WTC11 (cell line): Measurements from ENCODE around the gene CCDC141. TPM values are rescaled to one million over a fixed set of nuclear protein-coding genes. Genes with fewer than 3 reads are reported as not detected.

ENCODE experiments used
- ATAC-seq: fragments of 200-7000 bp; cut with Tn5 transposase; 2 replicates; pipeline ENCODE4 v1.10.0; 2021; ENCODE audit warnings: mild to moderate bottlenecking, moderate library complexity
- CTCF ChIA-PET: fragments of 300-600 bp; sonication (Branson Sonifier 250); formaldehyde crosslinking; loops from one replicate; lab custom pipeline; 2021; ENCODE audit warnings: antibody characterized with exemption; lab: Charles Lee
- POLR2A ChIA-PET: fragments of 350-600 bp; sonication (Branson Sonifier 250); formaldehyde crosslinking; loops from one replicate; lab custom pipeline; 2021; ENCODE audit warnings: antibody characterized with exemption; lab: Charles Lee
- DNase-seq: peaks from one replicate; pipeline ENCODE4 v3.0.0; 2021; ENCODE audit warnings: low spot score
- H3K27ac Mint-ChIP-seq: 2 replicates; pipeline ENCODE4 v1.8.0; 2021; ENCODE audit warnings: mixed read lengths
- H3K27me3 Mint-ChIP-seq: 2 replicates; pipeline ENCODE4 v1.8.0; 2021; ENCODE audit warnings: low read depth, mild to moderate bottlenecking, moderate library complexity, mixed read lengths
- H3K36me3 Mint-ChIP-seq: 2 replicates; pipeline ENCODE4 v1.8.0; 2021; ENCODE audit warnings: mixed read lengths
- H3K4me1 Mint-ChIP-seq: 2 replicates; pipeline ENCODE4 v1.8.0; 2022; ENCODE audit warnings: mixed read lengths
- H3K4me3 Mint-ChIP-seq: 2 replicates; pipeline ENCODE4 v1.8.0; 2021; ENCODE audit warnings: mild to moderate bottlenecking, moderate library complexity, mixed read lengths
- H3K9me3 Mint-ChIP-seq: 2 replicates; pipeline ENCODE4 v1.8.0; 2021; ENCODE audit warnings: mixed read lengths
- CREB1 ChIP-seq: sonication (generic); formaldehyde crosslinking; IDR thresholded peaks from 2 replicates; pipeline ENCODE4 v1.8.0; 2023; ENCODE audit warnings: mild to moderate bottlenecking, missing genetic modification reagents
- EMX1 ChIP-seq: fragments of 250-450 bp; sonication (Bioruptor Pico); IDR thresholded peaks from 2 replicates; pipeline ENCODE4 v1.8.0; 2021; ENCODE audit warnings: mild to moderate bottlenecking
- ESRRA ChIP-seq: sonication (generic); formaldehyde crosslinking; IDR thresholded peaks from 2 replicates; pipeline ENCODE4 v1.8.1; 2022; ENCODE audit warnings: mild to moderate bottlenecking, missing genetic modification reagents, borderline replicate concordance
- GABPB1 ChIP-seq: sonication (generic); formaldehyde crosslinking; IDR thresholded peaks from 2 replicates; pipeline ENCODE4 v1.8.1; 2023; ENCODE audit warnings: mild to moderate bottlenecking, missing genetic modification reagents
- MLX ChIP-seq: sonication (generic); formaldehyde crosslinking; IDR thresholded peaks from 2 replicates; pipeline ENCODE4 v1.8.1; 2023; ENCODE audit warnings: mild to moderate bottlenecking, missing genetic modification reagents, moderate library complexity
- MXD4 ChIP-seq: fragments of 250-450 bp; sonication (Bioruptor Pico); IDR thresholded peaks from 2 replicates; pipeline ENCODE4 v1.8.0; 2021; ENCODE audit warnings: mild to moderate bottlenecking, moderate library complexity, borderline replicate concordance
- OVOL2 ChIP-seq: fragments of 250-450 bp; sonication (Bioruptor Pico); IDR thresholded peaks from 2 replicates; pipeline ENCODE4 v1.9.0; 2021; ENCODE audit warnings: mild to moderate bottlenecking, borderline replicate concordance
- PRDM15 ChIP-seq: sonication (generic); formaldehyde crosslinking; IDR thresholded peaks from 2 replicates; pipeline ENCODE4 v1.8.0; 2022; ENCODE audit warnings: missing genetic modification reagents
- SP1 ChIP-seq: sonication (generic); formaldehyde crosslinking; conservative IDR thresholded peaks from 2 replicates; pipeline ENCODE4 v1.8.1; 2022; ENCODE audit warnings: missing genetic modification reagents
- USF2 ChIP-seq: sonication (generic); formaldehyde crosslinking; IDR thresholded peaks from 2 replicates; pipeline ENCODE4 v1.8.1; 2023; ENCODE audit warnings: mild to moderate bottlenecking, missing genetic modification reagents, moderate library complexity
- ZNF232 ChIP-seq: sonication (generic); formaldehyde crosslinking; IDR thresholded peaks from 2 replicates; pipeline ENCODE4 v1.8.0; 2022; ENCODE audit warnings: mild to moderate bottlenecking, missing genetic modification reagents
- ZNF396 ChIP-seq: fragments of 250-450 bp; sonication (Bioruptor Pico); IDR thresholded peaks from 2 replicates; pipeline ENCODE4 v1.8.0; 2021; ENCODE audit warnings: mild to moderate bottlenecking, moderate library complexity, borderline replicate concordance
- total RNA-seq: library from RNA; stranded (reverse); gene quantifications from 3 replicates; pipeline ENCODE4 v1.2.3, GENCODE V29; 2021
- TF ChIP-seq, protein P1 (sequence below): sonication (generic); formaldehyde crosslinking; conservative IDR thresholded peaks from 2 replicates; pipeline ENCODE4 v1.8.1; 2023; ENCODE audit warnings: mild to moderate bottlenecking, low read depth, missing genetic modification reagents, moderate library complexity
- TF ChIP-seq, protein P2 (sequence below): fragments of 250-450 bp; sonication (Bioruptor Pico); IDR thresholded peaks from 2 replicates; pipeline ENCODE4 v1.9.0; 2021; ENCODE audit warnings: mild to moderate bottlenecking
- TF ChIP-seq, protein P3 (sequence below): fragments of 250-450 bp; sonication (Bioruptor Pico); IDR thresholded peaks from 2 replicates; pipeline ENCODE4 v1.9.0; 2021; ENCODE audit warnings: moderate library complexity, mild to moderate bottlenecking, inconsistent platforms, borderline replicate concordance
- TF ChIP-seq, protein P4 (sequence below): sonication (generic); formaldehyde crosslinking; IDR thresholded peaks from 2 replicates; pipeline ENCODE4 v1.8.0; 2022; ENCODE audit warnings: mild to moderate bottlenecking, missing genetic modification reagents
- TF ChIP-seq, protein P5 (sequence below): sonication (generic); formaldehyde crosslinking; IDR thresholded peaks from 2 replicates; pipeline ENCODE4 v1.8.0; 2022; ENCODE audit warnings: mild to moderate bottlenecking, missing genetic modification reagents

Gene CCDC141
- total RNA-seq, 1 experiment from 2014 or later = 8.5 TPM

GRCh38 chr2:178830451-178830850 is 219.5 kb downstream of the CCDC141 start (continued):
- no peak for TF ChIP-seq MLX (CRISPR knock-in tag)
- TF ChIP-seq, protein P1, sequence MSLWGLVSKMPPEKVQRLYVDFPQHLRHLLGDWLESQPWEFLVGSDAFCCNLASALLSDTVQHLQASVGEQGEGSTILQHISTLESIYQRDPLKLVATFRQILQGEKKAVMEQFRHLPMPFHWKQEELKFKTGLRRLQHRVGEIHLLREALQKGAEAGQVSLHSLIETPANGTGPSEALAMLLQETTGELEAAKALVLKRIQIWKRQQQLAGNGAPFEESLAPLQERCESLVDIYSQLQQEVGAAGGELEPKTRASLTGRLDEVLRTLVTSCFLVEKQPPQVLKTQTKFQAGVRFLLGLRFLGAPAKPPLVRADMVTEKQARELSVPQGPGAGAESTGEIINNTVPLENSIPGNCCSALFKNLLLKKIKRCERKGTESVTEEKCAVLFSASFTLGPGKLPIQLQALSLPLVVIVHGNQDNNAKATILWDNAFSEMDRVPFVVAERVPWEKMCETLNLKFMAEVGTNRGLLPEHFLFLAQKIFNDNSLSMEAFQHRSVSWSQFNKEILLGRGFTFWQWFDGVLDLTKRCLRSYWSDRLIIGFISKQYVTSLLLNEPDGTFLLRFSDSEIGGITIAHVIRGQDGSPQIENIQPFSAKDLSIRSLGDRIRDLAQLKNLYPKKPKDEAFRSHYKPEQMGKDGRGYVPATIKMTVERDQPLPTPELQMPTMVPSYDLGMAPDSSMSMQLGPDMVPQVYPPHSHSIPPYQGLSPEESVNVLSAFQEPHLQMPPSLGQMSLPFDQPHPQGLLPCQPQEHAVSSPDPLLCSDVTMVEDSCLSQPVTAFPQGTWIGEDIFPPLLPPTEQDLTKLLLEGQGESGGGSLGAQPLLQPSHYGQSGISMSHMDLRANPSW (CRISPR knock-in tag) = no peak
- TF ChIP-seq, protein P2, sequence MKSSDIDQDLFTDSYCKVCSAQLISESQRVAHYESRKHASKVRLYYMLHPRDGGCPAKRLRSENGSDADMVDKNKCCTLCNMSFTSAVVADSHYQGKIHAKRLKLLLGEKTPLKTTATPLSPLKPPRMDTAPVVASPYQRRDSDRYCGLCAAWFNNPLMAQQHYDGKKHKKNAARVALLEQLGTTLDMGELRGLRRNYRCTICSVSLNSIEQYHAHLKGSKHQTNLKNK (CRISPR knock-in tag) = no peak
- TF ChIP-seq, all 79 proteins: peak for 0

DNA sequence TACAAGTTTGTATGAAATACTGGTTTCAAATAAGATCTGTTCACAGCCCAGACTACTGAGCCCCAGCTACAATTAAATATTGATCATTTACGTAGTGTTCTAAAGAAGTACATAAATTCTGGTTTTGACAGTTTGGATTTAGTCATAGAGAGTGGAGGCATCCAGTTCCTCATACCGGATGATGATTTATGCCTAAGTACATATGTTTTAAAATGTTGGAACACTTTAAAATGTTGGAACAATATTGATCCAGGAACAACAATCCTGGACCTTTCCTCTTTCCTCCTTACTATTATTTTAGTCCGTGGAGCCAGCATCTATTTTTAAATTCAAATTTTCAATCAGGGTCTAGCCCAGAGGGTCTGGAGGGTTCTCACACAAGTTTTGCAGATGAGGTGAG is 220.0 kb downstream of the CCDC141 start:
- Mint-ChIP-seq H3K27ac (no peak overlapping the region), H3K4me1 (peaks cover 13% of the 10 kb centered on the region), H3K36me3 (no peaks in the 10 kb centered on the region), H3K9me3 (peaks cover 6% of the 10 kb centered on the region; the same call in 1 of the 2 replicates), H3K27me3 (no peaks in the 10 kb centered on the region), H3K4me3 (no peak overlapping the region)
- no peak for ATAC-seq
- CTCF ChIA-PET = no interaction called here
- DNase-seq = no peak
- POLR2A ChIA-PET = no interaction called here
- TF ChIP-seq, protein P3, sequence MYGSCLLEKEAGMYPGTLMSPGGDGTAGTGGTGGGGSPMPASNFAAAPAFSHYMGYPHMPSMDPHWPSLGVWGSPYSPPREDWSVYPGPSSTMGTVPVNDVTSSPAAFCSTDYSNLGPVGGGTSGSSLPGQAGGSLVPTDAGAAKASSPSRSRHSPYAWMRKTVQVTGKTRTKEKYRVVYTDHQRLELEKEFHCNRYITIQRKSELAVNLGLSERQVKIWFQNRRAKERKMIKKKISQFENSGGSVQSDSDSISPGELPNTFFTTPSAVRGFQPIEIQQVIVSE (CRISPR knock-in tag) = no peak
- no peak for TF ChIP-seq MXD4 (CRISPR knock-in tag)

GRCh38 chr2:178829299-178829960 is 220.5 kb downstream of the CCDC141 start:
- no peaks in the 10 kb centered on the region for H3K27me3 Mint-ChIP-seq
- no peak for ATAC-seq
- DNase-seq = no peak
- H3K36me3 Mint-ChIP-seq = no peaks in the 10 kb centered on the region
- H3K9me3 Mint-ChIP-seq = peaks cover 6% of the 10 kb centered on the region; the same call in 1 of the 2 replicates
- ChIA-PET CTCF (no interaction called here), POLR2A (no interaction called here)
- H3K27ac Mint-ChIP-seq = no peak overlapping the region; the same call in 1 of the 2 replicates
- no peak overlapping the region for H3K4me3 Mint-ChIP-seq
- H3K4me1 Mint-ChIP-seq = peaks cover 13% of the 10 kb centered on the region
- TF ChIP-seq, protein P4, sequence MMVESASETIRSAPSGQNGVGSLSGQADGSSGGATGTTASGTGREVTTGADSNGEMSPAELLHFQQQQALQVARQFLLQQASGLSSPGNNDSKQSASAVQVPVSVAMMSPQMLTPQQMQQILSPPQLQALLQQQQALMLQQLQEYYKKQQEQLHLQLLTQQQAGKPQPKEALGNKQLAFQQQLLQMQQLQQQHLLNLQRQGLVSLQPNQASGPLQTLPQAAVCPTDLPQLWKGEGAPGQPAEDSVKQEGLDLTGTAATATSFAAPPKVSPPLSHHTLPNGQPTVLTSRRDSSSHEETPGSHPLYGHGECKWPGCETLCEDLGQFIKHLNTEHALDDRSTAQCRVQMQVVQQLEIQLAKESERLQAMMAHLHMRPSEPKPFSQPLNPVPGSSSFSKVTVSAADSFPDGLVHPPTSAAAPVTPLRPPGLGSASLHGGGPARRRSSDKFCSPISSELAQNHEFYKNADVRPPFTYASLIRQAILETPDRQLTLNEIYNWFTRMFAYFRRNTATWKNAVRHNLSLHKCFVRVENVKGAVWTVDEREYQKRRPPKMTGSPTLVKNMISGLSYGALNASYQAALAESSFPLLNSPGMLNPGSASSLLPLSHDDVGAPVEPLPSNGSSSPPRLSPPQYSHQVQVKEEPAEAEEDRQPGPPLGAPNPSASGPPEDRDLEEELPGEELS (CRISPR knock-in tag) = no peak
- TF ChIP-seq PRDM15 (no peak), CREB1 (CRISPR knock-in tag) (no peak), ZNF232 (CRISPR knock-in tag) (no peak), EMX1 (CRISPR knock-in tag) (no peak), GABPB1 (CRISPR knock-in tag) (no peak), USF2 (CRISPR knock-in tag) (no peak), OVOL2 (no peak), ESRRA (CRISPR knock-in tag) (no peak), SP1 (CRISPR knock-in tag) (no peak), ZNF396 (no peak)
- TF ChIP-seq, protein P1 (CRISPR knock-in tag) = no peak
- TF ChIP-seq, protein P5, sequence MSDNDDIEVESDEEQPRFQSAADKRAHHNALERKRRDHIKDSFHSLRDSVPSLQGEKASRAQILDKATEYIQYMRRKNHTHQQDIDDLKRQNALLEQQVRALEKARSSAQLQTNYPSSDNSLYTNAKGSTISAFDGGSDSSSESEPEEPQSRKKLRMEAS (CRISPR knock-in tag) = no peak
